Neural crest cell (in vitro differentiated cells): ENCODE measurements around the gene CCN5. TPM values are rescaled to one million over a fixed set of nuclear protein-coding genes. Genes with fewer than 3 reads are reported as not detected.

ENCODE experiments used
- DNase-seq: peaks from one replicate; pipeline ENCODE4 v3.0.0; 2021; ENCODE audit warnings: low read depth, mixed read lengths, low spot score
- H3K27ac Mint-ChIP-seq: one replicate; pipeline ENCODE4 v1.8.0; 2021; ENCODE audit warnings: mild to moderate bottlenecking, mixed read lengths; ENCODE audit not compliant: unreplicated experiment
- H3K27me3 Mint-ChIP-seq: 2 replicates; pipeline ENCODE4 v1.8.0; 2021; ENCODE audit warnings: low read depth, mild to moderate bottlenecking, mixed read lengths
- H3K36me3 Mint-ChIP-seq: 2 replicates; pipeline ENCODE4 v1.8.0; 2021; ENCODE audit warnings: low read depth, mild to moderate bottlenecking, mixed read lengths
- H3K4me1 Mint-ChIP-seq: 2 replicates; pipeline ENCODE4 v1.8.0; 2021; ENCODE audit warnings: mixed read lengths
- H3K4me3 Mint-ChIP-seq: one replicate; pipeline ENCODE4 v1.8.0; 2021; ENCODE audit warnings: mild to moderate bottlenecking, mixed read lengths
- H3K9me3 Mint-ChIP-seq: 2 replicates; pipeline ENCODE4 v1.8.0; 2021; ENCODE audit warnings: mixed read lengths
- CTCF ChIP-seq: fragments of 200-600 bp; sonication (generic); conservative IDR thresholded peaks from 2 replicates; pipeline ENCODE4 v1.5.0; 2021; ENCODE audit warnings: antibody characterized with exemption, mild to moderate bottlenecking
- total RNA-seq: library from RNA; stranded (reverse); gene quantifications from 2 replicates; pipeline ENCODE4 v1.2.1, GENCODE V29; 2021

Gene CCN5
- total RNA-seq, 1 donor from 2014 or later: not detected

GRCh38 chr20:44716309-44717106 is 1.3 kb downstream of the CCN5 start:
- TF ChIP-seq CTCF: no peak
- Mint-ChIP-seq H3K4me1 (peaks cover 4% of the 10 kb centered on the region), H3K27me3 (peaks cover 2% of the 10 kb centered on the region), H3K9me3 (no peaks in the 10 kb centered on the region), H3K4me3 (no peak overlapping the region), H3K27ac (no peak overlapping the region), H3K36me3 (no peaks in the 10 kb centered on the region)
- DNase-seq: no peak

- Mint-ChIP-seq H3K27me3 (peaks cover 2% of the 10 kb centered on the region), H3K36me3 (no peaks in the 10 kb centered on the region), H3K4me3 (no peak overlapping the region), H3K9me3 (no peaks in the 10 kb centered on the region), H3K27ac (no peak overlapping the region), H3K4me1 (peaks cover 4% of the 10 kb centered on the region)
- DNase-seq: no peak
- peak; percentile 49 for TF ChIP-seq CTCF
Observed at GRCh38 chr20:44717986-44718385, 2.8 kb downstream of the CCN5 start.

DNA sequence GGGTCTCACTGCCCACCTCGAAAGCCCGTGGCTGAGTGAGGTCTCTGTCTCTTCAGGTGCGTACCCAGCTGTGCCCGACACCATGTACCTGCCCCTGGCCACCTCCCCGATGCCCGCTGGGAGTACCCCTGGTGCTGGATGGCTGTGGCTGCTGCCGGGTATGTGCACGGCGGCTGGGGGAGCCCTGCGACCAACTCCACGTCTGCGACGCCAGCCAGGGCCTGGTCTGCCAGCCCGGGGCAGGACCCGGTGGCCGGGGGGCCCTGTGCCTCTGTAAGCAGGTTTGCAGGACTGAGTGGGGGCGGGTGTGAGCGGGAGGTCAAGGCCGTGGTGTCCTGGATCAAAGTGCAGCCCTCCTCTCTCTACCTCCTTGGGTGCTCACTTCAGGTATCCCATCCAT is 4.7 kb downstream of the CCN5 start:
- DNase-seq: no peak
- peaks cover 2% of the 10 kb centered on the region for H3K27me3 Mint-ChIP-seq
- H3K4me1 Mint-ChIP-seq: peaks cover 4% of the 10 kb centered on the region
- no peak overlapping the region for H3K4me3 Mint-ChIP-seq
- no peaks in the 10 kb centered on the region for H3K9me3 Mint-ChIP-seq
- TF ChIP-seq CTCF: no peak
- no peak overlapping the region for H3K27ac Mint-ChIP-seq
- no peaks in the 10 kb centered on the region for H3K36me3 Mint-ChIP-seq

DNA sequence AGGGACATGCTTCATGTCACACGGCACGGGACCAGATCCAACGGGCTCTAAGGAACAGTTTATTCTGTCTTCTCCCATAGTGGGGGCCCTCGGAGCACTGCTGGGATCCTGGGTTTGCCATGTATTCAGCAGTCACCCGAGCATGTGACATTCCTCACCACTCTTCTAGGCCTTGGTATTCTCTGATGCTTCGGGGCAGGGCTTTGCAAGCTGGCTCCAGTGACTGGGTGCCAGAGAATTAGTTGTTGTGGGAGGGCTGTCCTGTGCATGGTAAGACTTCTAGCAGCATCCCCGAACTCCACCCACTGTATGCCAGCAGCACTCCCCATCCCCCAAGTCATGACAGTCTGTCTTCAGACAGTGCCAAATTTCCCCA is 5.4 kb downstream of the CCN5 start:
- no peak overlapping the region for H3K27ac Mint-ChIP-seq
- no peak for DNase-seq
- H3K4me1 Mint-ChIP-seq: peaks cover 4% of the 10 kb centered on the region
- no peaks in the 10 kb centered on the region for H3K36me3 Mint-ChIP-seq
- no peak for TF ChIP-seq CTCF
- peaks cover 2% of the 10 kb centered on the region for H3K27me3 Mint-ChIP-seq
- H3K4me3 Mint-ChIP-seq: no peak overlapping the region
- no peaks in the 10 kb centered on the region for H3K9me3 Mint-ChIP-seq

GRCh38 chr20:44720997-44721784 is 6.0 kb downstream of the CCN5 start:
- Mint-ChIP-seq H3K36me3 (no peaks in the 10 kb centered on the region), H3K4me3 (no peak overlapping the region), H3K27me3 (peaks cover 2% of the 10 kb centered on the region), H3K4me1 (peaks cover 4% of the 10 kb centered on the region), H3K9me3 (no peaks in the 10 kb centered on the region), H3K27ac (no peak overlapping the region)
- no peak for TF ChIP-seq CTCF
- DNase-seq: no peak
